Rectal smooth muscle tissue (tissue), 1 donor: ENCODE measurements around the gene RAMP1.
"Not testable (repeated sequence)": the region's sequence is repeated elsewhere in the genome, so short reads cannot be mapped to it uniquely, and the experiment has no call there.

ENCODE experiments used
- H3K27ac ChIP-seq: one replicate; pipeline ENCODE4 v1.7.0; 2013; ENCODE audit warnings: low read depth, low read length, inconsistent platforms
- H3K27me3 ChIP-seq: one replicate; pipeline ENCODE4 v1.7.0; 2013; ENCODE audit warnings: low read length; ENCODE audit not compliant: control insufficient read depth, insufficient read depth
- H3K36me3 ChIP-seq: one replicate; pipeline ENCODE4 v1.7.0; 2013; ENCODE audit warnings: low read length; ENCODE audit not compliant: control insufficient read depth, insufficient read depth
- H3K4me1 ChIP-seq: one replicate; pipeline ENCODE4 v1.7.0; 2013; ENCODE audit warnings: low read length; ENCODE audit not compliant: control insufficient read depth, insufficient read depth
- H3K4me3 ChIP-seq: one replicate; pipeline ENCODE4 v1.7.0; 2013; ENCODE audit warnings: low read length
- H3K9ac ChIP-seq: one replicate; pipeline ENCODE4 v1.7.0; 2013; ENCODE audit warnings: low read length

The RAMP1 gene

GRCh38 chr2:237940828-237941227 lies 81.4 kb downstream of the RAMP1 start:
- no peak overlapping the region for H3K4me3 ChIP-seq

GRCh38 chr2:237941239-237941638 lies 81.8 kb downstream of the RAMP1 start:
- Histone ChIP-seq H3K4me3 (no peak overlapping the region), H3K27me3 (no peaks in the 10 kb centered on the region)

More at GRCh38 chr2:237940828-237941227, 81.4 kb downstream of the RAMP1 start:
- Histone ChIP-seq H3K4me1 (no peaks in the 10 kb centered on the region), H3K27ac (no peak overlapping the region), H3K27me3 (no peaks in the 10 kb centered on the region), H3K9ac (no peak overlapping the region), H3K36me3 (no peaks in the 10 kb centered on the region)

GRCh38 chr2:237942513-237942899 lies 83.1 kb downstream of the RAMP1 start:
- Histone ChIP-seq H3K36me3 (no peaks in the 10 kb centered on the region), H3K27ac (no peak overlapping the region), H3K27me3 (no peaks in the 10 kb centered on the region), H3K9ac (no peak overlapping the region), H3K4me1 (no peaks in the 10 kb centered on the region), H3K4me3 (no peak overlapping the region)

More at GRCh38 chr2:237941239-237941638, 81.8 kb downstream of the RAMP1 start:
- Histone ChIP-seq H3K36me3 (no peaks in the 10 kb centered on the region), H3K9ac (no peak overlapping the region), H3K27ac (no peak overlapping the region), H3K4me1 (no peaks in the 10 kb centered on the region)

DNA sequence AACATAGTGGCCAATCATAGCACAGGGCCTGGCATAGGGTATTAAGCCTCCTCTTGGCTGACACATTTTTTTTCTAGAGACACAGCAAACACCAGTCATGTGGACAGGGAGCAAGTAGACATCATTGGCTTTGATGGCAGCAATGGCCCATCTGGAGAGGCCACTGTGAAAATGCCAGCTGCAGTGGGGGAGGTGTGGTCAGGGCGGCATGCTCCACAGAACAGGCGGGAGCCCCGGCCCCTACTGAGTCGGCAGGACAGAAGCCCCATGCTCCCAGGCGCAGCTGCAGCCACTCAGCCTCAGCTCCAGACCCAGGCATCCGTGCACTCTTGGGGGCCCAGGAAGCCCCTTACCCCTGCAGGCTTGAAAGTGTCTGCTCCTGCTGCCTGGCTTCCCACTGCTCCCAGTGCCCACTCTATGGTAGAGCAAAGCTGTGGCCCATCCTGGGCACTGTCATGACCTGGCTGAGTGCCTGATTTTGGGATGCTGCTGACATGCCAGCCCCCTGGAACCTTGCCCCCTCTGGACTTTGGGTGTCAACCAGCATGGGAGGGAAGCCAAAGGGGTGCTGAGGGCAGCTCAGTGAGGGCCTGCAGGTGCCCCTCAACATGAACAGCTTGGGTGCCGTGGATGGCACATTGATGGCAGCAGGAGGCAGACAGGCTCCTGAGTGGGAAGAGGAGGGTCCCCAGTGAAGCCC lies 84.1 kb downstream of the RAMP1 start:
- Histone ChIP-seq H3K9ac (no peak overlapping the region), H3K27ac (no peak overlapping the region), H3K27me3 (no peaks in the 10 kb centered on the region), H3K4me3 (no peak overlapping the region), H3K36me3 (no peaks in the 10 kb centered on the region), H3K4me1 (no peaks in the 10 kb centered on the region)

GRCh38 chr2:237944302-237944701 lies 84.9 kb downstream of the RAMP1 start:
- no peak overlapping the region for H3K9ac ChIP-seq
- H3K4me1 ChIP-seq, result no peaks in the 10 kb centered on the region
- no peak overlapping the region for H3K27ac ChIP-seq
- H3K36me3 ChIP-seq, result no peaks in the 10 kb centered on the region
- H3K27me3 ChIP-seq, result no peaks in the 10 kb centered on the region
- H3K4me3 ChIP-seq, result no peak overlapping the region

- Histone ChIP-seq H3K36me3 (no peaks in the 10 kb centered on the region), H3K9ac (no peak overlapping the region), H3K4me3 (no peak overlapping the region), H3K27ac (no peak overlapping the region), H3K27me3 (no peaks in the 10 kb centered on the region), H3K4me1 (no peaks in the 10 kb centered on the region)
These were observed 87.0 kb downstream of the RAMP1 start for GRCh38 chr2:237946423-237946822.

- not testable (repeated sequence) for H3K9ac ChIP-seq, H3K4me3 ChIP-seq, H3K27ac ChIP-seq, H3K27me3 ChIP-seq, H3K36me3 ChIP-seq, H3K4me1 ChIP-seq
These were observed 91.9 kb downstream of the RAMP1 start for GRCh38 chr2:237951354-237951753.

DNA sequence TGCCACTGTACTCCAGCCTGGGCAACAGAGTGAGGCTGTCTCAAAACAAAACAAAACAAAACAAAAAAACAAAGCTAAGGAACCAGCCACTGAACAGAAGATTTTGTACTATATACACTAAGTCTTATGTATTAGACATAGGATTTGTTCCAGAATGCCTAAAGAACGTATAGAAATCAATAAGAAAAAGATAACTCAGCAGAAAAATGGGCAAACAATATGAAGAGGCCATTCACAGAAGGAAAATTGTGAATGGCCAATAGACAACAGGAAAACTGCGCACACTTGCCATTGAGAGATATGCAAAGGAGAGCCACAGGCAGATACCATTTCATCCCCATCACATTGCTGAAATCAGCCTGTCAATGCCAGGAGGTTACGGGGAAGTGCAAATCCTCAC lies 92.5 kb downstream of the RAMP1 start:
- H3K27me3 ChIP-seq, result no peaks in the 10 kb centered on the region
- no peaks in the 10 kb centered on the region for H3K4me1 ChIP-seq
- no peak overlapping the region for H3K27ac ChIP-seq
- H3K4me3 ChIP-seq, result no peak overlapping the region
- no peaks in the 10 kb centered on the region for H3K36me3 ChIP-seq
- H3K9ac ChIP-seq, result no peak overlapping the region

DNA sequence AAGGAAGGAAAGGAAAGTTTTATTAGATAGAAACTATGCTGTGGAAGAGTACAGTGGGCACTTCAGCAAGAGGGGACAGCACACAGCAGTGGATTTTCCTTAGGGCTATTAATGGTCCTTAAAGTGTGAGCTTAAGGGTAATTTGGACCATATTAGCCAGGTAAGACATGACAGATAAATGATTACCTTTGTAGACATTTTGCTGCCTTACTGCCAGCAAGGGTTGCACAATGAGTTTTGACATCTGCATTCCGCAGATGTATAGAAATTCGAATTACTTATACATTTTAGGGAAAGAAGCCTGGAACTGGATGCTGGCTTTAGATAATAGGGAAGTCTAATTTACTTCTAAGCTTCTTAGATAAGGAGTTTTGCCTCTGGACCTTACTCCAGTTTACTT lies 93.4 kb downstream of the RAMP1 start:
- Histone ChIP-seq H3K27ac (no peak overlapping the region), H3K36me3 (no peaks in the 10 kb centered on the region), H3K27me3 (no peaks in the 10 kb centered on the region), H3K4me1 (no peaks in the 10 kb centered on the region), H3K9ac (no peak overlapping the region), H3K4me3 (no peak overlapping the region)

GRCh38 chr2:237955640-237956401 lies 96.4 kb downstream of the RAMP1 start:
- H3K27ac ChIP-seq, result no peak overlapping the region
- peak overlapping the region; percentile 21 for H3K4me3 ChIP-seq
- no peak overlapping the region for H3K9ac ChIP-seq
- no peaks in the 10 kb centered on the region for H3K27me3 ChIP-seq
- no peaks in the 10 kb centered on the region for H3K36me3 ChIP-seq
- H3K4me1 ChIP-seq, result no peaks in the 10 kb centered on the region

DNA sequence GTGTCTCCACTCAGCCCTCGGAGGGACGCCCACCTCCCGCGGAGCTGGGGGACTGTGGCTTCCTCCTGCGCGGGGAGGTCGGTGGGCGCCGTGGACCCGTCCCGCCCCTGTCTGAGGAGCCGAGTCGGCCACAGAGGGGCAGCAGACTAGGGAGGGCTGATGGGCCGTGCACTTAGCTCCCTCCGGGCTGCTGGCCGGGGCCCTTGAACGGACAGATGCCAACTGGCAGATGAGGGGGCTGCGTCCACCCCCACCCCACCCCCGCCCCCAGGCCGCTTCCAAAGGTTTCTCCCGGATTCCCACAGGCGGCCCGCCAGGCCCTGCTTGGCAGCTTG lies 96.9 kb downstream of the RAMP1 start:
- Histone ChIP-seq H3K27me3 (no peaks in the 10 kb centered on the region), H3K27ac (no peak overlapping the region), H3K36me3 (no peaks in the 10 kb centered on the region), H3K4me3 (peak overlapping the region; percentile 21), H3K4me1 (no peaks in the 10 kb centered on the region), H3K9ac (no peak overlapping the region)

- Histone ChIP-seq H3K27me3 (no peaks in the 10 kb centered on the region), H3K9ac (no peak overlapping the region), H3K36me3 (no peaks in the 10 kb centered on the region), H3K4me3 (no peak overlapping the region), H3K27ac (no peak overlapping the region), H3K4me1 (no peaks in the 10 kb centered on the region)
These were observed 102.2 kb downstream of the RAMP1 start for GRCh38 chr2:237961637-237962036.
